ENCODE results near the gene ABLIM2. TPM values are rescaled to one million over a fixed set of nuclear protein-coding genes. Genes with fewer than 3 reads are reported as not detected.

ABLIM2 gene
- total and polyA plus RNA-seq, 3 donors from 2014 or later, result 5.2 to 7.5 (median 6.9) TPM

DNA sequence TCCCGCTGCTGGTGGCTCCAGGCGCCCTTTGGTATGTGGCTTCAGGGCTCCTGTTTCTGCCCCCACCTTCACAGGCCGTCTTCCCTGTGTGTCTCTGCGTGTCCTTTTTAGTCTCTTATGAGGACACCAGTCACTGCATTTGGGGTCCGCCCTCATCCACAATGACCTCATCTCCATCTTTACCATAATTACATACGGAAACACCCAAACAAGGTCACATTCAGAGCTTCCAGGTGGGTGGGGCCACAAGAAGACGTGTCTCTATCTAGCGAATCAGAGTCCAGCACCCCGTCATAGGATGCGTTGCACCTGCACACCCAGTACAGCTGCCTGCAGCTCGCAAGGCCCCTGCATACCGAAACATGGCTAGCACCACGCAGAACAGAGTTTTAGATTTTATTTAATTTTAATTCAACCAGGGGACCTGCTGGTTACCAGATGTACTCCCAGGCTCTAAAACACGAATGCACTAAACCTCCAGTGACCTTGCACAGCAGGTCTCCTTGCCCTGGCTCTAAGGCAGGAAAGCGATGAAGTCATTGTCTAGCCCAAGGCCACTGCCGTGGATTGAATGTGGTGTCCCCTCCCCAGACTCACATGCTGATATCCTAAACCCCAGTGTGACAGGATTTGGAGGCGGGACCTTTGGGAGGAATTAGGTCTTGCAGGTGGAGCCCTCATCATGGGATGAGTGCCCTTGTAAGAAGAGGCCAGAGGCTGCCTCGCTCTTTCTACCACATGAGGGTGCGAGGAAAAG is 30.3 kb downstream of the ABLIM2 start:
- no peaks in the 10 kb centered on the region for H3K9me3 ChIP-seq
- H3K4me1 ChIP-seq, result no peaks in the 10 kb centered on the region
- DNase-seq, result no peak
- TF ChIP-seq POLR2A (IDR thresholded peaks at IDR 0.05), result no peak
- TF ChIP-seq, protein P1, sequence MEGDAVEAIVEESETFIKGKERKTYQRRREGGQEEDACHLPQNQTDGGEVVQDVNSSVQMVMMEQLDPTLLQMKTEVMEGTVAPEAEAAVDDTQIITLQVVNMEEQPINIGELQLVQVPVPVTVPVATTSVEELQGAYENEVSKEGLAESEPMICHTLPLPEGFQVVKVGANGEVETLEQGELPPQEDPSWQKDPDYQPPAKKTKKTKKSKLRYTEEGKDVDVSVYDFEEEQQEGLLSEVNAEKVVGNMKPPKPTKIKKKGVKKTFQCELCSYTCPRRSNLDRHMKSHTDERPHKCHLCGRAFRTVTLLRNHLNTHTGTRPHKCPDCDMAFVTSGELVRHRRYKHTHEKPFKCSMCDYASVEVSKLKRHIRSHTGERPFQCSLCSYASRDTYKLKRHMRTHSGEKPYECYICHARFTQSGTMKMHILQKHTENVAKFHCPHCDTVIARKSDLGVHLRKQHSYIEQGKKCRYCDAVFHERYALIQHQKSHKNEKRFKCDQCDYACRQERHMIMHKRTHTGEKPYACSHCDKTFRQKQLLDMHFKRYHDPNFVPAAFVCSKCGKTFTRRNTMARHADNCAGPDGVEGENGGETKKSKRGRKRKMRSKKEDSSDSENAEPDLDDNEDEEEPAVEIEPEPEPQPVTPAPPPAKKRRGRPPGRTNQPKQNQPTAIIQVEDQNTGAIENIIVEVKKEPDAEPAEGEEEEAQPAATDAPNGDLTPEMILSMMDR (IDR thresholded peaks at IDR 0.05), result no peak
- H3K27ac ChIP-seq, result no peak overlapping the region
- H3K27me3 ChIP-seq, result no peaks in the 10 kb centered on the region
- H3K36me3 ChIP-seq (ENCODE audit: low read depth, missing control alignments), result no peaks in the 10 kb centered on the region
- intact Hi-C loops (cut with DNase I; ENCODE audit: low total_unique reads), result no loop called here
- no peak overlapping the region for H3K4me3 ChIP-seq
- WGBS, 2 donors, result 74 to 84% methylated on average over 17 to 19 of the region's 19 CpGs

DNA sequence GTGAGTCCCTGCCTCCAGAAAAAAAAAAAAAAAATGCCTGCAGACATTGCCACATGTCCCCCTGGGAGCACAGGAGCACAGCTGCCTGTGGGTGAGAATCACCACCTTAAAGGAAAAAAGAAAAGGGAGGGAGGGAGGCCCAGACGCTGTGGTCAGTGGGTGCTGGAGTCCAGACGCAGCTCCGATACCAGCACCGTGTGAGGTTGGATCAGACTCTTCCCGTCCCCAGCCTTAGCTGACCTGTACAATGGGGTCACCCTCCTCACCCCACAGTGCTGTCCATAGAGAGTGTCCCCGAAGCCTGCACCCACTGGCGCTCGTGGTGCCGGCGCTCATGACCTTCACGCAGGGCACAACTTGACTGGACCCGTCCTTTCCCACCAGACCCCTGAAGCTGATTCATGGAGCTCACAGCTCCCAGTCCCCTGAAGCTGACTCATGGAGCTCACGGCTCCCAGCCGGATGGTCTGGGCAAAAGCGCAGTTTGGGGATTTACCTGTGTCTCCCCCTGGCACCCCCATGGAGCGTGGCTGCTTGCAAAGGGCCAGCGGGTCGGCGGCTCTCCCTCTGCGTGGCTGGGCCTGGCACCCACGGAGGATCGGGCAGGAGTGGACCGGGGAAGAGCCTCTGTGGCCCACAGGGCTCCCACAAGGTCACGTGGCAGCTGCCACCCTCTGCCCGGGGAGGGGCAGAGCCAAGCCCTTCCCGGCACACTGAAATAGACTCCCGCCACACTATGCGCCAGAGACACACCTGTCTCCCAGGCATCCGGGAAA is 31.4 kb downstream of the ABLIM2 start:
- H3K4me3 ChIP-seq, result no peak overlapping the region
- H3K4me1 ChIP-seq, result no peaks in the 10 kb centered on the region
- no peaks in the 10 kb centered on the region for H3K27me3 ChIP-seq
- H3K36me3 ChIP-seq (ENCODE audit: low read depth, missing control alignments), result no peaks in the 10 kb centered on the region
- intact Hi-C loops (cut with DNase I; ENCODE audit: low total_unique reads), result no loop called here
- no peaks in the 10 kb centered on the region for H3K9me3 ChIP-seq
- 88 to 97% methylated on average over 10 to 29 of the region's 29 CpGs for WGBS, 2 donors
- DNase-seq, result no peak
- TF ChIP-seq, protein P1 (IDR thresholded peaks at IDR 0.05), result no peak
- TF ChIP-seq POLR2A (IDR thresholded peaks at IDR 0.05), result no peak
- H3K27ac ChIP-seq, result no peak overlapping the region

DNA sequence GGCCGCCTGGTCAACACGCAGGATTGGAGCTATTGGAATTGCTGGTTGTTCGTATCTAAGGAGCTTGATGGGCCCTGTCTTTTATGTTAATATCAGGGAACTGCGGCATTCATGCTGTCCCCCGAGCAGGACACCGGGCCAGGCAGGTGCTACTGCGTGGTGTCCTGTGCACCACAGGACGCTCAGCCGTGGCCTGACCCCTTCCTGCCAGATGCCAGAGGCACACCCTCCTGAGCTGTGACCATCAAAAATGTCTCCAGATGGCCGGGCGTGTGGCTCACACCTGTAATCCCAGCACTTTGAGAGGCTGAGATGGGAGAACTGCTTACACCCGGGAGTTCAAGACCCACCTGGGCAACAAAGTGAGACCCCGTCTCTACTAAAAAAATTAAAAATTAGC is 32.1 kb downstream of the ABLIM2 start:
- intact Hi-C loops (cut with DNase I; ENCODE audit: low total_unique reads), result no loop called here
- Histone ChIP-seq H3K27ac (no peak overlapping the region), H3K4me1 (no peaks in the 10 kb centered on the region), H3K4me3 (no peak overlapping the region), H3K36me3 (ENCODE audit: low read depth, missing control alignments) (no peaks in the 10 kb centered on the region), H3K9me3 (no peaks in the 10 kb centered on the region), H3K27me3 (no peaks in the 10 kb centered on the region)
- DNase-seq, result no peak
- TF ChIP-seq, protein P1 (IDR thresholded peaks at IDR 0.05), result no peak
- TF ChIP-seq POLR2A (IDR thresholded peaks at IDR 0.05), result no peak
- 91 to 93% methylated on average over 7 to 13 of the region's 13 CpGs for WGBS, 2 donors

GRCh38 chr4:8125526-8126056 is 33.0 kb downstream of the ABLIM2 start:
- H3K27ac ChIP-seq, result no peak overlapping the region
- no peaks in the 10 kb centered on the region for H3K9me3 ChIP-seq
- TF ChIP-seq POLR2A (IDR thresholded peaks at IDR 0.05), result no peak
- TF ChIP-seq, protein P1 (IDR thresholded peaks at IDR 0.05), result no peak
- 90 to 92% methylated on average over 4 to 20 of the region's 20 CpGs for WGBS, 2 donors
- intact Hi-C loops (cut with DNase I; ENCODE audit: low total_unique reads), result no loop called here
- no peak overlapping the region for H3K4me3 ChIP-seq
- no peak for DNase-seq
- H3K4me1 ChIP-seq, result no peaks in the 10 kb centered on the region
- H3K36me3 ChIP-seq (ENCODE audit: low read depth, missing control alignments), result no peaks in the 10 kb centered on the region
- no peaks in the 10 kb centered on the region for H3K27me3 ChIP-seq
